Heart left ventricle (tissue), 13 donors: Measurements from ENCODE around the gene ARHGAP19.

Experiments
- POLR2A ChIP-seq, 2 donors: fragments of 450-650 bp; IDR thresholded peaks; one replicate each; pipeline ENCODE4 v1.6.1; 2017; ENCODE audit warnings: antibody characterized with exemption in 2 of 2, mild to moderate bottlenecking in 2 of 2, moderate library complexity in 2 of 2
- TF ChIP-seq, protein P1 (sequence below), 12 donors: fragments of 200-600 bp; sonication (generic) in 4 of 12; IDR thresholded peaks; one replicate each; pipeline versions ENCODE4 v1.5.0 to v1.8.0; 2018 to 2022; ENCODE audit warnings: antibody characterized with exemption in 12 of 12, mild to moderate bottlenecking in 5 of 12
- donor health status: ischemic (EF 13 %, LVEDD 7.1; RV severe dilation, severe dysfunction).
- donor health status: DM: no; HTN: yes; CAD: no.
- donor health status: DM: no; HTN: no; CAD: no.
- donor health status: ischemic (EF 25% LVEDD 6.9; RV normal size, moderate dysfunction).
- donor health status: ischemic (EF 25% LVEDD 5.7; RV mildly dilated, moderate dysfunction).
- donor health status: ischemic (EF 35%, LVEDD 5.7; RV mildly dilated, moderate dysfunction).
- donor health status: nonischemic (EF 11% LVEDD 7.7; RV severe dilation, severe dysfunction).
- donor health status: DM: yes; HTN: yes; CAD: no.
- donor health status: PGD.
- donor health status: ischemic (EF 29% LVEDD 5.4; RV normal size, mild dysfunction).
- donor health status: nonischemic (EF 23%, LVEDD 6.1; RV moderate dilation, normal function).

- TF ChIP-seq, protein P1, sequence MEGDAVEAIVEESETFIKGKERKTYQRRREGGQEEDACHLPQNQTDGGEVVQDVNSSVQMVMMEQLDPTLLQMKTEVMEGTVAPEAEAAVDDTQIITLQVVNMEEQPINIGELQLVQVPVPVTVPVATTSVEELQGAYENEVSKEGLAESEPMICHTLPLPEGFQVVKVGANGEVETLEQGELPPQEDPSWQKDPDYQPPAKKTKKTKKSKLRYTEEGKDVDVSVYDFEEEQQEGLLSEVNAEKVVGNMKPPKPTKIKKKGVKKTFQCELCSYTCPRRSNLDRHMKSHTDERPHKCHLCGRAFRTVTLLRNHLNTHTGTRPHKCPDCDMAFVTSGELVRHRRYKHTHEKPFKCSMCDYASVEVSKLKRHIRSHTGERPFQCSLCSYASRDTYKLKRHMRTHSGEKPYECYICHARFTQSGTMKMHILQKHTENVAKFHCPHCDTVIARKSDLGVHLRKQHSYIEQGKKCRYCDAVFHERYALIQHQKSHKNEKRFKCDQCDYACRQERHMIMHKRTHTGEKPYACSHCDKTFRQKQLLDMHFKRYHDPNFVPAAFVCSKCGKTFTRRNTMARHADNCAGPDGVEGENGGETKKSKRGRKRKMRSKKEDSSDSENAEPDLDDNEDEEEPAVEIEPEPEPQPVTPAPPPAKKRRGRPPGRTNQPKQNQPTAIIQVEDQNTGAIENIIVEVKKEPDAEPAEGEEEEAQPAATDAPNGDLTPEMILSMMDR (IDR thresholded peaks at IDR 0.05), result no peak
- TF ChIP-seq POLR2A (IDR thresholded peaks at IDR 0.05), result no peak
These were observed 53.6 kb downstream of the ARHGAP19 start for GRCh38 chr10:97238855-97239254.
